ENCODE data around the gene PRR32. TPM values are rescaled to one million over a fixed set of nuclear protein-coding genes. Genes with fewer than 3 reads are reported as not detected.
"Not testable (repeated sequence)": the region's sequence is repeated elsewhere in the genome, so short reads cannot be mapped to it uniquely, and the experiment has no call there.

PRR32 gene, protein sequence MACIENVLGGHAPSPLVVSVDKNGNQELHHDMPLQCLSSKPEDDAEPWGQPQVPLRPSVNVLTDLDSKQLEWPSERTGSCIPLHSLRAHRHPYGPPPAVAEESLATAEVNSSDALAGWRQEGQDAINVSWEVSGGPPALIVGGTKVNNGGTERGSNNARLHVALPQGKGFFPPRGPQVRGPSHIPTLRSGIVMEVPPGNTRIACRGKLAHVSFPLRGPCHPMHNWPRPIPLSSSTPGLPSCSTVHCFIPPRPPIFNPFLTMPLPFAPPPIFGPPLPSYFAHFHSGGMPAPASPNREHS
- total RNA-seq, result not detected
- long read RNA-seq, result 0 reads

DNA sequence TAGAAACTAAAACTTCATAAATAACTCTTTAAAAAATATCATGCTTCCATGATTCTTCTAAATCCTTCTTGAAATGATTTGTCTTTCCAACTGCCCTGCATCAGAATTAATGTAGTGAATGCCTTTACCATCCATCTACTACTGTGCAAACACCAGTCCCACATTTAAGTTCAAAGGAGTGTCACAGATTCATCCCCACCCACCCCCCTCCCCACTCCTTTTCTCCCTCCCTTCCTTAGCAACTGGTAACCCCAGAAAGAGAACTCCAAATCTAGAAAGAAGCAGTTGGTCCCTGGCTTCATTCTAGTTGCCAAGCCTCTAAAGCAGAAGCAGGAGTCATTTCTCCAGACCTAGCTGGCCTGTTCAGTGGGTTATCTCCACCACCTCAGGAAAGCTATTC lies at the start of gene PRR32:
PRR32 (plus strand) TSS at position 301 of the 400 bp plus-strand sequence. CDS start 115 bp downstream, outside the sequence.
- intact Hi-C loops (cut with micrococcal nuclease), result no loop called here
- no peak for ATAC-seq
- no peak for DNase-seq

DNA sequence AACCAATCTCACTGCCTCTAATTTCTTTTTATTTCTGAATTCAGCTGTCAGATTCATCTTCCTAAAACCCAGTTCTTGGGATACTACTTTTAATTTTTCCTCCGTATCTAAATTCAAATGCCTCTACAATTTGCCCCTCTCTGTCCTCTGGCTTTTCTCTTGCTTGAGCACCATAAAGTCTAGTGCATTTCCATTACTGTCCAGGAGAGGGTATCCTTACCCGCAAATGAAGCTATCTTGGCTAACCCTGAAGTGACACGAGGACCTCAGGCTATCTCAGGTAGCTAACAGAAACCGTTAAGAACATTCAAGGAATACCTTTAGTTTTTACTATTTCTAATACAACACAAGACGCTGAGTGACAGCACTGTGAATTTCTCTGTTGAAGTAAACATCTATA lies 49.4 kb upstream of the PRR32 start:
- intact Hi-C loops (cut with micrococcal nuclease), result loop anchor here (5.0 kb wide), 1 partner anchor 267 kb away; no protein-coding TSS in a partner anchor
- ATAC-seq (no peak), DNase-seq (no peak)

DNA sequence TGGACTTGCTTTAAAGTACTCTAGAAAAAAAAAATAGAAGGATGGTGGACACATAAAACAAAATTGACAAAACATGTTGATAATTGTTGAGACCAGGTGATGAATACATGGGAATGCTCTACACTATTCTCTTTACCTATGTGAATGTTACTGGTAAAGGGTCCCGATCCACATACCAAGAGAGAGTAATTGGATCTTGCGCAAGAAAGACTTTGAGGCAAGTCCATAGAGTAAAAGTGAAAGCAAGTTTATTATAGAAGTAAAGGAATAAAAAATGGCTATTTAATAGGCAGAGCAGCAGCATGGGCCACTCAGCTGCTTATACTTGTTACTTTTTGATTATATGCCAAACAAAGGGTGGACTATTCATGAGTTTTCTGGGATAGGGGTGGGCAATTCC lies 34.0 kb upstream of the PRR32 start:
- DNase-seq (no peak), ATAC-seq (no peak)
- intact Hi-C loops (cut with micrococcal nuclease), result no loop called here

DNA sequence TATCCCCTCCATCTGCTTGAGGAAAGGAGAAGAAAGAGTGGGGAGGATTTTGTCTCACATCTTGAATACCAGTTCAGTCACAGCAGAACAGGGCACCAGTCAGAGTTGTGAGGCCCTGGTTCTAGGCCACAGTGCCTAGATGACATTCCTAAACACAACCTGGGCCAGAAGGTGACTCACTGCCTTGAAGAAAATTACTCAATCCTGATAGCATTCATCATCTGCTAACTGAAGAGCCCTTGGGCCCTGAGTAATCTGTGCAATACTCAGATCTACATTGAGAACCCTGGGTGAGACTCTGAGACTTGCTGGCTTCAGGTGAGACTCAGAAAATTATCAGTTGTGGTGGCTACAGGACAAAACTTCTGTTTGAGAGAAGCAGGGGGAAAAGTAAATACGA lies 20.5 kb upstream of the PRR32 start:
- intact Hi-C loops (cut with micrococcal nuclease), result no loop called here
- no peak for ATAC-seq

DNA sequence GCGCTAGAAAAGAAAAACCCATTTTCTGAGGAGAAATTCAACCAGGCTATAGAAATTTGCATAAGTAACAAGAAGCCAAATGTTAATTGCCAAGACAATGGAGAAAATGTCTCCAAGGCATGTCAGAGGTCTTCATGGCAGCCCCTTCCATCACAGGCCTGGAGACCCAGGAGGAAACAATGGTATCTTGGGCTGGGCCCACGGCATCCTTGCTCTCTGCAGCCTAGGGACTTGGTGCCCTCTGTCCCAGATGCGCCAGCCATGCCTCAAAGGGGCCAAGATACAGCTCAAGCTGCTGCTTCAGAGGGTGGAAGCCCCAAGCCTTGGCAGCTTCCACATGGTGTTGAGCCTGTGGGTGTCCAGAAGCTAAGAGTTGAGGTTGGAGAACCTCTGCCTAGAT lies 12.7 kb upstream of the PRR32 start:
- ATAC-seq; DNase-seq; intact Hi-C loops (cut with micrococcal nuclease): not testable (repeated sequence)

More for the DNA sequence above, 20.5 kb upstream of the PRR32 start:
- DNase-seq, result no peak

DNA sequence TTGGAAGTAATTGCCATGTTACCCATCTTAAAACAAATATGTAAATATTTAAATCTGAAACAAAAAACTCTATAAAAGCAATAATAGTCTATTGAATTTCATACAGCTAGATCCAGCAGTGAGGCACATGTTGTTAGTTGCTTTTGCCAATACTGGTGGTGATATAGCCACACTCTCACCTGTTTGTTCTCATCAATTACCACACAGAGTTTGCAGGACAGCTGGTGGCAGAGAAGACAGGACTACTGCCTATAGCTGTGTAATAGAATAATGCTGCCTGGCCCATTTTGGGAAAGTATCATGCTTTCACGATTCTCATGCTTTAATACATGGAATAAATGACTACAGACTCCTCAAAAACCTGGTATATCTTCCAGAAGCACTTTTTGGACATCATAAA lies 3.7 kb upstream of the PRR32 start:
- no peak for DNase-seq
- ATAC-seq, result no peak
- intact Hi-C loops (cut with micrococcal nuclease), result no loop called here

DNA sequence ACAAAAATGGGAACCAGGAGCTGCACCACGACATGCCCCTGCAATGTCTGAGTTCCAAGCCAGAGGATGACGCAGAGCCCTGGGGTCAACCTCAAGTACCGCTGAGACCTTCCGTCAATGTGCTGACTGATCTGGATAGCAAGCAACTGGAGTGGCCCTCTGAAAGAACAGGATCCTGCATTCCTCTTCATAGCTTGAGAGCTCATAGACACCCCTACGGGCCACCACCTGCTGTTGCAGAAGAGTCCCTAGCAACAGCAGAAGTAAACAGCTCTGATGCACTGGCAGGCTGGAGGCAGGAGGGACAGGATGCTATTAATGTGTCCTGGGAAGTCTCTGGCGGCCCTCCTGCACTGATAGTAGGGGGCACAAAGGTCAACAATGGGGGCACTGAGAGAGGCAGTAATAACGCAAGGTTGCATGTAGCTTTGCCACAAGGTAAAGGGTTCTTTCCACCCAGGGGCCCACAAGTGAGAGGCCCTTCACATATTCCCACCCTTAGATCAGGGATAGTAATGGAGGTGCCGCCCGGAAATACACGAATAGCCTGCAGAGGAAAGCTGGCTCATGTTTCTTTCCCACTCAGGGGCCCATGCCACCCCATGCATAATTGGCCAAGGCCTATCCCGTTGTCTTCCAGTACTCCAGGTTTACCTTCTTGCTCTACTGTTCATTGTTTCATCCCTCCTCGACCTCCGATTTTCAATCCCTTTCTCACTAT lies 1.3 kb downstream of the PRR32 start:
- intact Hi-C loops (cut with micrococcal nuclease), result no loop called here
- ATAC-seq, result peak; percentile 92
- DNase-seq, result peak; percentile 38

DNA sequence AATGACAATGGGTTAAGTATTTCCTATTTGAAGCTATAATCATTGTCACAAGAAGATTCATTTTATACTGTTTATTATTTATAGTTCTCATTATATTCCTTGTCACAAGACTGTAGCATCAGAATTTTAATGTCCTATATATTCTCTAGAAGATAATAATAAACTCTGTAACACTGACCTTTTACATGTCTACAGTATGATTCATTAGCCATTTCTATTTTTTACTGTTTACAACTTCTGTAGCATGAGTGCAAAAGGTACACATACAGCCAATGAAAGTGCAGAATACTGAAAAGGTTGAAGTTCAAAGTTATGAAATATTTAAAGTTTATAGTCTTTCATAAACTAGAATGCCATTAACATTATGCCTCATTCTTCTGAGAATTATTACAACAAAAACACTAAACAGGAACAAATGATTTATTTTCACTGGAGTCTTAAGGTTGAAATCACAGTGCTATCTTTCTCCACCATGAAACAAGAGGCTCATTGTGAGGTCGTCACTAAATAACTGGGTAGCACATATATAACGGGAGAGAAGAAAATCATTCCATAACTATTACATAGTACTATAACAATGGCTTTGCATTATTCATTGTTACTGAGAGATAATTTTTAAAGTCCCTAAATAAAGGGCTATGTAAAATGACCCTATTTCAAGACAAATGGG lies 4.9 kb downstream of the PRR32 start:
- no peak for ATAC-seq
- DNase-seq, result no peak
- intact Hi-C loops (cut with micrococcal nuclease), result no loop called here

DNA sequence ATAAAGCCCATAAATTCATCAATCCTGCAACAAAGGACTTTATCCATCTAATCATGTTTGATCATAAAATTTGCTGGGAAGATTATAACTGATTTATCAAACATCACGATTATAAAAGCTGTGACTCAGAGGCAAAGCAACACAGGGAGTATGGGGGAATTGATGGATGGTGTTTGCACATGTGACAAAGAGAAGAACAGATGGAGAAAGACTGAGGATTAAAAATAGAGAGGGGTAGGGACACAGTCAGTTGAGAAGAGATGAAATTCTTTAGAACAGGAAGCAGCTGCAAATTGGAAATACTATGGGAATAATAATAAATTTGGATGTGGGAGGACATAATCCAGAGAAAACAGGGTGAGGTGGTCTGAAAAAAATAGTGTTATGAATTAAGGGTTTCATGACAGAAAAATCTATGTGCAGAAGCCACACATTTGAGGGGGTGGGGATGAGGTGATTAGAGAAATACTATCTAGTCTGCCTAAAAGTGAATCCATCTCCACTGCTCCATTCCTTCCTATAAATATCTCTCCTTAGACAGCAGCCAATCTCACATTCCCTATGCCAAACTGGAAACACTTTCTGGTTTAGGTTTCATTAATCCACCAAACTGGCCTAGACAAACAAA lies 6.2 kb downstream of the PRR32 start:
- ATAC-seq (no peak), DNase-seq (no peak)
- intact Hi-C loops (cut with micrococcal nuclease), result no loop called here

DNA sequence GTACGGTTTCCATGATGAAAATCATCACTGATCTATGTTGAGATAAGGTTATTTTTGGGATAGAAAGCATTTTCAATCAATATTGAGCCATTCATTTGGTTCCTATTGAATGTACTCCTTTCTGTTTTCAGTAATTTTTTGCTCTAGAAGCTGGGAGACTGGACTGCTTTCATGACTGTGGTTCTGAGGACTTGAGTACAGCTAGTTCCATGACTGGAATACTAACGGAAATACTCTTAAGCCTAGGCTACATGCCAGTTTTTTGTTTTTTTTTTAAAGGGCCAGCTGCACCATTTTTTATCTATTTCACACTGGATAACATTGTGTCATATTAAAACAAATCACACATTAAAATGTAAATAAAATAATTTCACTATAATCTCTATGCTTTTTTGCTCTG lies 16.7 kb downstream of the PRR32 start:
- ATAC-seq (peak; percentile 33), DNase-seq (no peak)
- intact Hi-C loops (cut with micrococcal nuclease), result no loop called here

DNA sequence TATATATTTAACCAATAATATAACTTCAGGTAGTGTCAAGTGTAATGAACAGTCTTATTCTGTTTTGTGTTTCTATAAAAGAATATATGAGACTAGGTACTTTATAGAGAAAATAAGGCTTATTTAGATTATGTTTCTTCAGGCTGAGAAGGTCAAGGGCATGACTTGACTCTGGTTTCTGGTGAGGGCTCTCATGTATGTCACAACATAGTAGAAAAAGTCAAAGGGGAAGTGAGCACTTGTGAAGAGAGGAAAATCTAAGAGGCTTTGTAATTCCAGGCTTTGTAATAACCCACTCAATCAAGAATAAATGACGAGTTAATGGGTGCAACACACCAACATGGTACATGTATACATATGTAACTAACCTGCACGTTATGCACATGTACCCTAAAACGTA lies 27.6 kb downstream of the PRR32 start:
- DNase-seq (no peak), ATAC-seq (no peak)
- intact Hi-C loops (cut with micrococcal nuclease), result no loop called here

DNA sequence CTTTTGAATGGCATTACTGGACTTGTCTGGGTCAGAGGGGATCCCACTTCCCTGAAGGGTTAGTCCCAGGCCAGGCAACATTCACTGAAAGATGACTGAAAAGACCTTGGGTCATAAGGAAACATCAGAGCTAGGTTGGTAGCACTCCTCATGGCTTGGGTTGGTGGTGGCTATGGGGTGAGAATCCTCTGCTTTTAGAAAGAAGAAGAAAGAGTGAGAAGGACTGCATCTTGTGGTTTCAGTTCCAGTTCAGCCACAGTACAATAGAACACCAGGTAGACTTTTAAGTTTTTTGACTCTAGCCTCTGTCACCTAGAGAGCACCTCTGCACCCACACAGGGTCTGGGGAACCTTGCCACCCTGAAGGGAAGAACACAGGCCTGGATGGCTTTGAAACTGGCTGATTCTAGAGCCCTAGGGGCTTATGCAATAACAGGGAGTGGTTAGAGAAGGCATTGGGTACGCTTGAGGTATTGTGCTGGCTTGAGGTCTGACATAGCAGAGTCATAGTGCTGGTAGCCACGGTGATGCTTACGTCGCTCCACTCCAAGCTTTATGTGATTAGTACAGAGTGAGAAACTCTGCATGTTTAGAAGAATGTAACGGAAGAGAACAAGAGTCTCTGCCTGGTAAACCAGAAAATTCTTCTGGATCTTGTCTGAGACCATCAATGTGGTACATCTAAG lies 36.5 kb downstream of the PRR32 start:
- ATAC-seq (no peak), DNase-seq (no peak)
- intact Hi-C loops (cut with micrococcal nuclease), result no loop called here
